ENCODE measurements around the gene OXGR1. TPM values are rescaled to one million over a fixed set of nuclear protein-coding genes. Genes with fewer than 3 reads are reported as not detected.
"Not testable (repeated sequence)": the region's sequence is repeated elsewhere in the genome, so short reads cannot be mapped to it uniquely, and the experiment has no call there.

The OXGR1 gene
- total and polyA plus RNA-seq, 2 donors (not counting 3 experiments of a cell fraction or from before 2014, with no cell fraction given): not detected

DNA sequence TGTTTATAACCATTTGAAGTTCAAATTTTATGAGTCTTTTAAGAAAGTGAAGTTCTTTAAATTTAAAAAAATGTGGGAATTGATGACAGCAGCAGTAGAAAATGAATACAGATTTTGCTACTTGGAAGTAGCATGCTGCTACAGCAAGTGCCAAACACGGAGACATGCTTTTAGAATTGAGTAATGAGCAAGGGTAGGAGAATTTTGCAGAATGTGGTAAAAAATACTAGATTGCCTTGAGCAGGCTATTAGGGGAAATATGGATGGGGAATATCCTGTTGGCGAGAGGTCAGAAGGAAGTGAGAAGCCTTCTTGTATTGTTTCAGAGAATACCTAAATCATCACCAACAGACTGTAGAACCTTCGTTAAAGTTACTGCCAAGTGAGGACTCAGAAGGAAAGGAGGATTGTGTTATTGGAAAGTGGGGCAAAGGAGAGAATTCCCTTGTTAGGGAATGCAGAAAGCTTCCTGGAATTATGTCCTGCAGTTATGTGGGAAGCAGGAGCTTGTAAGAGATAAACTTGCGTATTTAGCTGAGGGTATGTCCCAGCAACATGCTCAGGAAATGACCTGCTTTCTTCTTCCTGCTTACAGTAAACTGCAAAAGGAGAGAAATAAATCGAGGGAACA, 32.4 kb upstream of the OXGR1 start:
- Histone ChIP-seq H3K9me1 (replicated peaks; ENCODE audit: control insufficient read depth, extremely low read depth, insufficient read depth, low read length) (no peaks in the 10 kb centered on the region), H2AFZ (ENCODE audit: low read depth, low read length) (peak overlapping the region; percentile 54), H3K36me3 (ENCODE audit: control insufficient read depth in 2 of 2, extremely low read depth in 1 of 2, insufficient read depth in 2 of 2, low read length in 2 of 2) (no peaks in the 10 kb centered on the region), H3K9me3 (replicated peaks; ENCODE audit: control insufficient read depth, insufficient read depth, low read length) (no peaks in the 10 kb centered on the region), H4K20me1 (replicated peaks; ENCODE audit: control insufficient read depth, extremely low read depth, insufficient read depth, low read length) (no peaks in the 10 kb centered on the region), H3K4me2 (ENCODE audit: insufficient read depth, low read length) (peak overlapping the region; percentile 43), H3K79me2 (ENCODE audit: control insufficient read depth, insufficient read depth, low read length) (no peaks in the 10 kb centered on the region), H3K4me1 (ENCODE audit: control insufficient read depth, extremely low read depth, insufficient read depth, low read length) (peaks cover 19% of the 10 kb centered on the region), H3K9ac (replicated peaks; ENCODE audit: extremely low read depth, insufficient read depth, low read length) (peak overlapping the region; percentile 17), H3K27ac (ENCODE audit: insufficient read depth, low read depth, low read length) (peak overlapping the region; percentile 40), H3K4me3 (replicated peaks in 1 of 3; ENCODE audit: insufficient read depth in 1 of 3, low read depth in 1 of 3, low read length in 3 of 3) (peak overlapping the region in 1 of 3 experiments; percentile 15), H3K27me3 (ENCODE audit: control insufficient read depth in 2 of 2, insufficient read depth in 2 of 2, low read length in 2 of 2) (no peaks in the 10 kb centered on the region)
- intact Hi-C loops (cut with micrococcal nuclease): loop anchor here (1.0 to 5.0 kb wide), 4 partner anchors 43 to 884 kb away; no protein-coding TSS in a partner anchor
- TF ChIP-seq, protein P1, sequence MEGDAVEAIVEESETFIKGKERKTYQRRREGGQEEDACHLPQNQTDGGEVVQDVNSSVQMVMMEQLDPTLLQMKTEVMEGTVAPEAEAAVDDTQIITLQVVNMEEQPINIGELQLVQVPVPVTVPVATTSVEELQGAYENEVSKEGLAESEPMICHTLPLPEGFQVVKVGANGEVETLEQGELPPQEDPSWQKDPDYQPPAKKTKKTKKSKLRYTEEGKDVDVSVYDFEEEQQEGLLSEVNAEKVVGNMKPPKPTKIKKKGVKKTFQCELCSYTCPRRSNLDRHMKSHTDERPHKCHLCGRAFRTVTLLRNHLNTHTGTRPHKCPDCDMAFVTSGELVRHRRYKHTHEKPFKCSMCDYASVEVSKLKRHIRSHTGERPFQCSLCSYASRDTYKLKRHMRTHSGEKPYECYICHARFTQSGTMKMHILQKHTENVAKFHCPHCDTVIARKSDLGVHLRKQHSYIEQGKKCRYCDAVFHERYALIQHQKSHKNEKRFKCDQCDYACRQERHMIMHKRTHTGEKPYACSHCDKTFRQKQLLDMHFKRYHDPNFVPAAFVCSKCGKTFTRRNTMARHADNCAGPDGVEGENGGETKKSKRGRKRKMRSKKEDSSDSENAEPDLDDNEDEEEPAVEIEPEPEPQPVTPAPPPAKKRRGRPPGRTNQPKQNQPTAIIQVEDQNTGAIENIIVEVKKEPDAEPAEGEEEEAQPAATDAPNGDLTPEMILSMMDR (IDR thresholded peaks at IDR 0.05; ENCODE audit: extremely low read depth in 1 of 2, insufficient read depth in 1 of 2, low read depth in 1 of 2, low read length in 2 of 2): no peak
- peak; percentile 38 for TF ChIP-seq GATA2 (IDR thresholded peaks at IDR 0.05; ENCODE audit: insufficient read depth, insufficient read length, low read depth, low read length)
- no peak for TF ChIP-seq JUN (IDR thresholded peaks at IDR 0.05; ENCODE audit: borderline replicate concordance, insufficient read depth, insufficient read length, low read depth)
- ChIA-PET CTCF (interaction anchor here (0.9 to 1.1 kb wide), 3 partner anchors 9 to 333 kb away, joined by 3 to 26 read pairs (median 5); no protein-coding TSS in a partner anchor), POLR2A (no interaction called here)
- DNase-seq (ENCODE audit: low read depth, low spot score) (peak; percentile 83), FAIRE-seq (peak; percentile 64)
- dilution Hi-C loops (cut with MboI; ENCODE audit: extremely low pct_ligation_motif_present, low sequenced_read_pairs): no loop called here
- no TSS peak for BruUV-seq (replicated peaks)

DNA sequence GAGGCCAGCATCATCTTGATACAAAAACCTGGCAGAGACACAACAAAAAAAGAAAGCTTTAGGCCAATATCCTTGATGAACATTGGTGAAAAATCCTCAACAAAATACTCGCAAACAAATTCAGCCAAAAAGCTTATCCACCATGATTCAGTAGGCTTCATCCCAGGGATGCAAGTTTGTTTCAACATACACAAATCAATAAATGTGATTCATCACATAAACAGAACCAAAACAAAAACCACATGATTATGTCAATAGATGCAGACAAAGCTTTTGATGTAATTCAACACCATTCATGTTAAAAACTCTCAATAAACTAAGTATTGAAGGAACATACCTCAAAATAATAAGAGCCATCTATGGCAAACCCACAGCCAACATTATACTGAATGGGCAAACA, 29.5 kb upstream of the OXGR1 start:
- H3K4me3 ChIP-seq (replicated peaks in 1 of 3; ENCODE audit: insufficient read depth in 1 of 3, low read depth in 1 of 3, low read length in 3 of 3); FAIRE-seq; dilution Hi-C loops (cut with MboI; ENCODE audit: extremely low pct_ligation_motif_present, low sequenced_read_pairs); H3K9ac ChIP-seq (replicated peaks; ENCODE audit: extremely low read depth, insufficient read depth, low read length); H3K27ac ChIP-seq (ENCODE audit: insufficient read depth, low read depth, low read length); H4K20me1 ChIP-seq (replicated peaks; ENCODE audit: control insufficient read depth, extremely low read depth, insufficient read depth, low read length); H3K9me3 ChIP-seq (replicated peaks; ENCODE audit: control insufficient read depth, insufficient read depth, low read length); H2AFZ ChIP-seq (ENCODE audit: low read depth, low read length); DNase-seq (ENCODE audit: low read depth, low spot score); POLR2A ChIA-PET; BruUV-seq (replicated peaks); intact Hi-C loops (cut with micrococcal nuclease); H3K4me2 ChIP-seq (ENCODE audit: insufficient read depth, low read length); H3K79me2 ChIP-seq (ENCODE audit: control insufficient read depth, insufficient read depth, low read length); H3K9me1 ChIP-seq (replicated peaks; ENCODE audit: control insufficient read depth, extremely low read depth, insufficient read depth, low read length); H3K27me3 ChIP-seq (ENCODE audit: control insufficient read depth in 2 of 2, insufficient read depth in 2 of 2, low read length in 2 of 2); H3K36me3 ChIP-seq (ENCODE audit: control insufficient read depth in 2 of 2, extremely low read depth in 1 of 2, insufficient read depth in 2 of 2, low read length in 2 of 2): not testable (repeated sequence)
- H3K4me1 ChIP-seq (ENCODE audit: control insufficient read depth, extremely low read depth, insufficient read depth, low read length): peaks cover 19% of the 10 kb centered on the region
- CTCF ChIA-PET: interaction anchor here (0.8 kb wide), 1 partner anchor 1004 kb away, joined by 3 read pairs; no protein-coding TSS in a partner anchor
